ENCODE results near the gene SAPCD1. TPM values are rescaled to one million over a fixed set of nuclear protein-coding genes. Genes with fewer than 3 reads are reported as not detected.
A peak's percentile ranks its signal among the peaks of the same experiment; 100 is the strongest.

The SAPCD1 gene
- total and polyA plus RNA-seq, 10 of the 15 experiments (the other 5 are each of a cell fraction or from before 2014, with no cell fraction given) = 1.6 to 13.0 (median 5.4) TPM

DNA sequence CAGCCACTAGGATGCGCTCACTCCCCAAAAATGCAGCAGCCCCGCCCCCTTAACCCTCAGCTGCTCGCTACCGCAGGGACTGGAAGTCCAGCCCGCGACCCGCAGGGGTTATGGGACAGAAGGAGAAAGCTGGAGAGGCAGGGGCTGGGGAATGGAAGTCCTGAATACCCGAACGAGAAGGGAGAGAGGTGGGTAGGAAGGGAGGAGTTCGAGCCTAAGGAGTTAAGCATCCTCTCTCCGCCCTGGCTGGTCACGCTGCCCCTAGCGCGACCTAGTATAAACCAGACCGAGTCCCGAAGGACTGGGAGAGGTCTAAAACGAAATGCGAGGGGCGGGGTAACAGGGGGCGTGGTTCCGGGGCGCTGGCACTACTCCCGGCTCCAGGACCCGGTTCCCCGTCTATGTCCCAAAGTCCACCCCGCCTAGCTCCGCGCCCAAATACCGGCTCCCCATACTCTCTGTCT lies 32.9 kb upstream of the SAPCD1 start (continued):
- TF ChIP-seq STAT1 (conservative IDR thresholded peaks at IDR 0.05) (0 out of 2 replicates have a peak, but pooled peaks have one; percentile 39), CEBPB (IDR thresholded peaks at IDR 0.05; ENCODE audit: borderline replicate concordance in 1 of 2, low read depth in 2 of 2, low read length in 2 of 2) (no peak), POLR2AphosphoS5 (IDR thresholded peaks at IDR 0.05; ENCODE audit: low read length) (no peak), FOXK2 (IDR thresholded peaks at IDR 0.05) (no peak), RAD51 (IDR thresholded peaks at IDR 0.05) (no peak), PAX8 (IDR thresholded peaks at IDR 0.05) (no peak), FOS (IDR thresholded peaks at IDR 0.05; ENCODE audit: borderline replicate concordance, extremely low read depth, insufficient read length) (no peak), IKZF1 (conservative IDR thresholded peaks at IDR 0.05) (peak; percentile 35; the same call in 1 of the 2 replicates), NFYB (IDR thresholded peaks at IDR 0.05; ENCODE audit: insufficient read depth, low read depth, low read length) (no peak), BACH1 (IDR thresholded peaks at IDR 0.05; ENCODE audit: borderline replicate concordance) (no peak), TBL1XR1 (IDR thresholded peaks at IDR 0.05; ENCODE audit: low read depth, low read length) (no peak), SUPT20H (IDR thresholded peaks at IDR 0.05; ENCODE audit: borderline replicate concordance, control insufficient read depth, low read depth, low read length) (no peak), NR2F1 (conservative IDR thresholded peaks at IDR 0.05) (no peak; the same call in 1 of the 2 replicates)
- TF ChIP-seq, protein P1, sequence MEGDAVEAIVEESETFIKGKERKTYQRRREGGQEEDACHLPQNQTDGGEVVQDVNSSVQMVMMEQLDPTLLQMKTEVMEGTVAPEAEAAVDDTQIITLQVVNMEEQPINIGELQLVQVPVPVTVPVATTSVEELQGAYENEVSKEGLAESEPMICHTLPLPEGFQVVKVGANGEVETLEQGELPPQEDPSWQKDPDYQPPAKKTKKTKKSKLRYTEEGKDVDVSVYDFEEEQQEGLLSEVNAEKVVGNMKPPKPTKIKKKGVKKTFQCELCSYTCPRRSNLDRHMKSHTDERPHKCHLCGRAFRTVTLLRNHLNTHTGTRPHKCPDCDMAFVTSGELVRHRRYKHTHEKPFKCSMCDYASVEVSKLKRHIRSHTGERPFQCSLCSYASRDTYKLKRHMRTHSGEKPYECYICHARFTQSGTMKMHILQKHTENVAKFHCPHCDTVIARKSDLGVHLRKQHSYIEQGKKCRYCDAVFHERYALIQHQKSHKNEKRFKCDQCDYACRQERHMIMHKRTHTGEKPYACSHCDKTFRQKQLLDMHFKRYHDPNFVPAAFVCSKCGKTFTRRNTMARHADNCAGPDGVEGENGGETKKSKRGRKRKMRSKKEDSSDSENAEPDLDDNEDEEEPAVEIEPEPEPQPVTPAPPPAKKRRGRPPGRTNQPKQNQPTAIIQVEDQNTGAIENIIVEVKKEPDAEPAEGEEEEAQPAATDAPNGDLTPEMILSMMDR (IDR thresholded peaks at IDR 0.05 in 2 of 3, conservative IDR thresholded peaks at IDR 0.05 in 1 of 3; ENCODE audit: control insufficient read depth in 2 of 3, extremely low read depth in 1 of 3, insufficient read depth in 1 of 3, low read depth in 3 of 3, low read length in 3 of 3) = peak in 2 of 3 experiments; percentile 84 to 94; a peak in 3 of 6 replicates
- TF ChIP-seq, protein P2, sequence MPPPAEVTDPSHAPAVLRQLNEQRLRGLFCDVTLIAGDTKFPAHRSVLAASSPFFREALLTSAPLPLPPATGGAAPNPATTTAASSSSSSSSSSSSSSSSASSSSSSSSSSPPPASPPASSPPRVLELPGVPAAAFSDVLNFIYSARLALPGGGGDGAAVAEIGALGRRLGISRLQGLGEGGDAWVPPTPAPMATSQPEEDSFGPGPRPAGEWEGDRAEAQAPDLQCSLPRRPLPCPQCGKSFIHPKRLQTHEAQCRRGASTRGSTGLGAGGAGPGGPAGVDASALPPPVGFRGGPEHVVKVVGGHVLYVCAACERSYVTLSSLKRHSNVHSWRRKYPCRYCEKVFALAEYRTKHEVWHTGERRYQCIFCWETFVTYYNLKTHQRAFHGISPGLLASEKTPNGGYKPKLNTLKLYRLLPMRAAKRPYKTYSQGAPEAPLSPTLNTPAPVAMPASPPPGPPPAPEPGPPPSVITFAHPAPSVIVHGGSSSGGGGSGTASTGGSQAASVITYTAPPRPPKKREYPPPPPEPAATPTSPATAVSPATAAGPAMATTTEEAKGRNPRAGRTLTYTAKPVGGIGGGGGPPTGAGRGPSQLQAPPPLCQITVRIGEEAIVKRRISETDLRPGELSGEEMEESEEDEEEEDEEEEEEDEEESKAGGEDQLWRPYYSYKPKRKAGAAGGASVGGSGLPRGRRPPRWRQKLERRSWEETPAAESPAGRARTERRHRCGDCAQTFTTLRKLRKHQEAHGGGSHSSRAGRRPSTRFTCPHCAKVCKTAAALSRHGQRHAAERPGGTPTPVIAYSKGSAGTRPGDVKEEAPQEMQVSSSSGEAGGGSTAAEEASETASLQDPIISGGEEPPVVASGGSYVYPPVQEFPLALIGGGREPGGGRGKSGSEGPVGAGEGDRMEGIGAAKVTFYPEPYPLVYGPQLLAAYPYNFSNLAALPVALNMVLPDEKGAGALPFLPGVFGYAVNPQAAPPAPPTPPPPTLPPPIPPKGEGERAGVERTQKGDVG (CRISPR knock-in tag; IDR thresholded peaks at IDR 0.05) = no peak
- TF ChIP-seq, protein P3, sequence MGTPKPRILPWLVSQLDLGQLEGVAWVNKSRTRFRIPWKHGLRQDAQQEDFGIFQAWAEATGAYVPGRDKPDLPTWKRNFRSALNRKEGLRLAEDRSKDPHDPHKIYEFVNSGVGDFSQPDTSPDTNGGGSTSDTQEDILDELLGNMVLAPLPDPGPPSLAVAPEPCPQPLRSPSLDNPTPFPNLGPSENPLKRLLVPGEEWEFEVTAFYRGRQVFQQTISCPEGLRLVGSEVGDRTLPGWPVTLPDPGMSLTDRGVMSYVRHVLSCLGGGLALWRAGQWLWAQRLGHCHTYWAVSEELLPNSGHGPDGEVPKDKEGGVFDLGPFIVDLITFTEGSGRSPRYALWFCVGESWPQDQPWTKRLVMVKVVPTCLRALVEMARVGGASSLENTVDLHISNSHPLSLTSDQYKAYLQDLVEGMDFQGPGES (IDR thresholded peaks at IDR 0.05) = 0 out of 2 replicates have a peak, but pooled peaks have one; percentile 50
- TF ChIP-seq, protein P4, sequence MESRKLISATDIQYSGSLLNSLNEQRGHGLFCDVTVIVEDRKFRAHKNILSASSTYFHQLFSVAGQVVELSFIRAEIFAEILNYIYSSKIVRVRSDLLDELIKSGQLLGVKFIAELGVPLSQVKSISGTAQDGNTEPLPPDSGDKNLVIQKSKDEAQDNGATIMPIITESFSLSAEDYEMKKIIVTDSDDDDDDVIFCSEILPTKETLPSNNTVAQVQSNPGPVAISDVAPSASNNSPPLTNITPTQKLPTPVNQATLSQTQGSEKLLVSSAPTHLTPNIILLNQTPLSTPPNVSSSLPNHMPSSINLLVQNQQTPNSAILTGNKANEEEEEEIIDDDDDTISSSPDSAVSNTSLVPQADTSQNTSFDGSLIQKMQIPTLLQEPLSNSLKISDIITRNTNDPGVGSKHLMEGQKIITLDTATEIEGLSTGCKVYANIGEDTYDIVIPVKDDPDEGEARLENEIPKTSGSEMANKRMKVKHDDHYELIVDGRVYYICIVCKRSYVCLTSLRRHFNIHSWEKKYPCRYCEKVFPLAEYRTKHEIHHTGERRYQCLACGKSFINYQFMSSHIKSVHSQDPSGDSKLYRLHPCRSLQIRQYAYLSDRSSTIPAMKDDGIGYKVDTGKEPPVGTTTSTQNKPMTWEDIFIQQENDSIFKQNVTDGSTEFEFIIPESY (IDR thresholded peaks at IDR 0.05) = no peak
- TF ChIP-seq, protein P5, sequence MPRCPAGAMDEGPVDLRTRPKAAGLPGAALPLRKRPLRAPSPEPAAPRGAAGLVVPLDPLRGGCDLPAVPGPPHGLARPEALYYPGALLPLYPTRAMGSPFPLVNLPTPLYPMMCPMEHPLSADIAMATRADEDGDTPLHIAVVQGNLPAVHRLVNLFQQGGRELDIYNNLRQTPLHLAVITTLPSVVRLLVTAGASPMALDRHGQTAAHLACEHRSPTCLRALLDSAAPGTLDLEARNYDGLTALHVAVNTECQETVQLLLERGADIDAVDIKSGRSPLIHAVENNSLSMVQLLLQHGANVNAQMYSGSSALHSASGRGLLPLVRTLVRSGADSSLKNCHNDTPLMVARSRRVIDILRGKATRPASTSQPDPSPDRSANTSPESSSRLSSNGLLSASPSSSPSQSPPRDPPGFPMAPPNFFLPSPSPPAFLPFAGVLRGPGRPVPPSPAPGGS (IDR thresholded peaks at IDR 0.05; ENCODE audit: borderline replicate concordance, insufficient read depth, low read depth, low read length, poor library complexity, severe bottlenecking) = peak; percentile 51

Measured in GM12878 (cell line).